Coronary artery (tissue), 2 donors: Measurements from ENCODE around the gene OPCML.

Experiments used
- DNase-seq: peaks from one replicate; pipeline ENCODE4 v3.0.0-alpha.2; 2017; ENCODE audit warnings: low spot score
- H3K27ac ChIP-seq, 2 donors: fragments of 200-600 bp; sonication (generic); one replicate each; pipeline ENCODE4 v1.5.1; 2016 to 2019
- H3K4me3 ChIP-seq: fragments of 200-600 bp; sonication (generic); 2 replicates; pipeline ENCODE4 v1.5.1; 2016; ENCODE audit warnings: mild to moderate bottlenecking, moderate library complexity
- CTCF ChIP-seq: fragments of 200-600 bp; sonication (generic); IDR thresholded peaks from one replicate; pipeline ENCODE4 v1.5.1; 2019; ENCODE audit warnings: antibody characterized with exemption

OPCML gene

GRCh38 chr11:133338588-133338987, 193.7 kb downstream of the OPCML start:
- no peak for TF ChIP-seq CTCF
- Histone ChIP-seq H3K27ac (no peak overlapping the region), H3K4me3 (no peak overlapping the region)
- no peak for DNase-seq

GRCh38 chr11:133337951-133338418, 194.3 kb downstream of the OPCML start:
- no peak overlapping the region for H3K4me3 ChIP-seq
- no peak for TF ChIP-seq CTCF
- H3K27ac ChIP-seq: no peak overlapping the region
- no peak for DNase-seq

GRCh38 chr11:133337193-133337592, 195.1 kb downstream of the OPCML start:
- no peak for TF ChIP-seq CTCF
- DNase-seq: no peak

GRCh38 chr11:133331031-133331430, 201.3 kb downstream of the OPCML start:
- no peak for DNase-seq
- Histone ChIP-seq H3K4me3 (no peak overlapping the region), H3K27ac (no peak overlapping the region)
- no peak for TF ChIP-seq CTCF

More at GRCh38 chr11:133337193-133337592, 195.1 kb downstream of the OPCML start:
- Histone ChIP-seq H3K27ac (no peak overlapping the region), H3K4me3 (no peak overlapping the region)

- no peak overlapping the region for H3K27ac ChIP-seq
- no peak overlapping the region for H3K4me3 ChIP-seq
- no peak for DNase-seq
- TF ChIP-seq CTCF: no peak
Measured at GRCh38 chr11:133326849-133327248, 205.5 kb downstream of the OPCML start.

GRCh38 chr11:133326332-133326731, 206.0 kb downstream of the OPCML start:
- Histone ChIP-seq H3K27ac (no peak overlapping the region), H3K4me3 (no peak overlapping the region)
- no peak for TF ChIP-seq CTCF
- DNase-seq: no peak

GRCh38 chr11:133325711-133326110, 206.6 kb downstream of the OPCML start:
- TF ChIP-seq CTCF: no peak
- Histone ChIP-seq H3K4me3 (no peak overlapping the region), H3K27ac (no peak overlapping the region)
- no peak for DNase-seq
